T-helper 2 cell (primary cell): ENCODE results near the gene PLD1.

ENCODE experiments used
- DNase-seq, 5 experiments: peaks; one replicate each; pipeline versions ENCODE4 v3.0.0 to v3.0.0-alpha.2; 2012 to 2022

Gene PLD1

DNA sequence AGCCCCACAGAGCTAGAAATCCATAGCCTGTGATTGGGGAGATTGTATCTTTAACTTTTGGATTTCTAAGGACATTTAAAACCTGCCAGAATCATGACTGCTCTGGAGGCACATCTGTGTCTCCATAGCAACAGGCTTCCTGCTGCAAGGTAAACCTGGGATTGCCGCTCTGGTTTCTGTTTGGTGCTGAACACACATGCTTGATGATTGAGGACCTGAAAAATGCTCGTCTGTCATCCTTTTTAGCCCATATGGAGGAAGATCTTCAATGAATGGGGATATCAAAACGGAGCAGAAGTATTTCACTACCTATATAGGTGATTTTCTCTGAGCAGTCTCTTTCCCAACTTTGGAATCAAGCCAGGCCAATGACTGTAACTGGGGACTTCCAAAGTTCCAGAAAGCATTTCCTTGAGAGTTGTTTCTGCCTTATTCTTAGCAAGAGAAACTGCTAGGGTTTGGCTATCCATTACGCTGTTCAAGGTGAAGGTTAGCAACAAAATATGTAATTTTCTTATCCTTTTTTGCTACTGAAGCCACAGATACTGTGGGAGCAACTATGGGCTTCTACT, 253.6 kb downstream of the PLD1 start:
- no peak for DNase-seq

DNA sequence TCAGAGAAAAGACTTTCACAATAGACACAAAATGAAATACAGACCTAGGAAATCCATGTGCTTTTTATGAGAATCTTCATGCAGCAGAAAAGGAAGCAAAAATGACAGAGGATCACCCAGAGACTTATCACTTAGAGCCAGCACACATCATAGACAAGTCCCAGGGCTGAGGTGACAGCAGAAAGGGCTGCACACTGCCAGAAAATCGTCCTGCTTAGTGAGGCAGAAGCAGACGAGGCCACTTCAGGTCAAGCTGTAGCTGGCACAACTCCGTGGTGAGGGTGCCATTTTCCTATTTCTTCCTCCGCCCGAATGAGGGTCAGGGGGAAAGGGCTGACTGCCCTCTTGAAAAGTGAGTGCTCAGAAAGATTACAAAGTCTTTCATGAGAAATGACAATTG, 254.1 kb downstream of the PLD1 start:
- DNase-seq: no peak

DNA sequence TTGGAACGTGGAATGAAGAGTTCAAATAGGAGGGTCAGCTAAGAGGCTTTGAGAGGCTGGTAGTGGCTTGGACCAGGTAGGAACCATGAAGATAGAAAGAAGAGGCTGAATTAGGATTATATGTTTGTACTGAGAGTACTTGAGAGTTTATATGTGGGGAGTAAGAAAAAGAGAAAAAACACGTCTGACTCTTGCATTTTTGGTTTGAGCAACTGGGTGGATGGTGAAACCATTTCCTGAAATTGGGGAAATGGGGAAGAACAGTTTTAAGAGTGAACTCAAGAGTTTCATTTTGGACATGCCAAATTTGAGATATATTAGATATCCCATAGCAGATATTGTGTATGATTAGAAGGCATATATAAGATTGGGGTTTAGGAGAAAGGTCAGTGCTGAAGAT, 257.2 kb downstream of the PLD1 start:
- no peak for DNase-seq

DNA sequence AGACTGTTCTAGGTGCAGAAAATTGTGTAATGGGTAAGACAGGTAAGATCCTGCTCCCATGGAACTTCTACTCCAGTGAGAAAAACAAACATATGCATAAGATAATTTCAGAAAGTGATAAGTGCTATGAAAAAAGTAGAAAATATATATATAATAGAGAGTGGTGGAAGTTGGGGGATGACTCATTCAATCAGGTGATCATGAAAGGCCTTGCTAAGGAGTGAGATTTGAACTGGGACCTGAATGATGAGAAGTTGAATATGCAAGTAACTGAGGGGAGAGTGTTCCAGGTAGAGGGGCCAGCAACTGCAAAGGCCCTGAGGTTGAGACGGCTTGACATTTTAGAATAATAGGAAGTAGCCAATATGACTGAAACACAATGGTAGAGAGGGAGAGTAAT, 257.8 kb downstream of the PLD1 start:
- no peak for DNase-seq

GRCh38 chr3:171551296-171551695, 259.0 kb downstream of the PLD1 start:
- DNase-seq: no peak
